ENCODE results near the gene FYN. TPM values are rescaled to one million over a fixed set of nuclear protein-coding genes. Genes with fewer than 3 reads are reported as not detected.

FYN gene
- polyA plus RNA-seq, 1 donor (not counting 4 experiments of a cell fraction or from before 2014, with no cell fraction given) = 24.7 TPM

- dilution Hi-C loops (cut with MboI; ENCODE audit: extremely low pct_ligation_motif_present, low sequenced_read_pairs) = no loop called here
- H3K79me2 ChIP-seq (ENCODE audit: control insufficient read depth, insufficient read depth, low read length) = no peaks in the 10 kb centered on the region
- no peaks in the 10 kb centered on the region for H3K9me1 ChIP-seq (ENCODE audit: control insufficient read depth, extremely low read depth, insufficient read depth, low read length)
- no peak for FAIRE-seq
- peaks cover 13 to 22% of the 10 kb centered on the region in 2 experiments for H3K36me3 ChIP-seq (ENCODE audit: control insufficient read depth in 2 of 2, extremely low read depth in 1 of 2, insufficient read depth in 2 of 2, low read length in 2 of 2)
- H3K9ac ChIP-seq (ENCODE audit: control insufficient read depth, extremely low read depth, insufficient read depth, low read length) = no peak overlapping the region
- H3K9me3 ChIP-seq (ENCODE audit: control insufficient read depth, low read depth, low read length) = no peaks in the 10 kb centered on the region
- no peak for TF ChIP-seq EZH2 (IDR thresholded peaks at IDR 0.05; ENCODE audit: low read length)
- TF ChIP-seq, protein P1, sequence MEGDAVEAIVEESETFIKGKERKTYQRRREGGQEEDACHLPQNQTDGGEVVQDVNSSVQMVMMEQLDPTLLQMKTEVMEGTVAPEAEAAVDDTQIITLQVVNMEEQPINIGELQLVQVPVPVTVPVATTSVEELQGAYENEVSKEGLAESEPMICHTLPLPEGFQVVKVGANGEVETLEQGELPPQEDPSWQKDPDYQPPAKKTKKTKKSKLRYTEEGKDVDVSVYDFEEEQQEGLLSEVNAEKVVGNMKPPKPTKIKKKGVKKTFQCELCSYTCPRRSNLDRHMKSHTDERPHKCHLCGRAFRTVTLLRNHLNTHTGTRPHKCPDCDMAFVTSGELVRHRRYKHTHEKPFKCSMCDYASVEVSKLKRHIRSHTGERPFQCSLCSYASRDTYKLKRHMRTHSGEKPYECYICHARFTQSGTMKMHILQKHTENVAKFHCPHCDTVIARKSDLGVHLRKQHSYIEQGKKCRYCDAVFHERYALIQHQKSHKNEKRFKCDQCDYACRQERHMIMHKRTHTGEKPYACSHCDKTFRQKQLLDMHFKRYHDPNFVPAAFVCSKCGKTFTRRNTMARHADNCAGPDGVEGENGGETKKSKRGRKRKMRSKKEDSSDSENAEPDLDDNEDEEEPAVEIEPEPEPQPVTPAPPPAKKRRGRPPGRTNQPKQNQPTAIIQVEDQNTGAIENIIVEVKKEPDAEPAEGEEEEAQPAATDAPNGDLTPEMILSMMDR (optimal IDR thresholded peaks at IDR 0.05 in 1 of 3, IDR thresholded peaks at IDR 0.05 in 1 of 3, conservative IDR thresholded peaks at IDR 0.05 in 1 of 3; ENCODE audit: extremely low read depth in 1 of 3, insufficient read depth in 2 of 3, low read length in 3 of 3) = no peak
- no peaks in the 10 kb centered on the region for H3K4me1 ChIP-seq (ENCODE audit: control insufficient read depth, extremely low read depth, insufficient read depth, low read length)
- no peak overlapping the region for H2AFZ ChIP-seq (ENCODE audit: control insufficient read depth, low read length)
- no peak overlapping the region for H3K4me3 ChIP-seq (ENCODE audit: control insufficient read depth in 2 of 3, extremely low read depth in 1 of 3, insufficient read depth in 2 of 3, low read depth in 1 of 3, low read length in 3 of 3)
- H3K27me3 ChIP-seq (ENCODE audit: control insufficient read depth, extremely low read depth, insufficient read depth, low read length) = no peaks in the 10 kb centered on the region
- no peak for DNase-seq (ENCODE audit: low read depth, low spot score)
- H4K20me1 ChIP-seq (ENCODE audit: control insufficient read depth, extremely low read depth, insufficient read depth, low read length) = no peaks in the 10 kb centered on the region
- no peak overlapping the region for H3K4me2 ChIP-seq (ENCODE audit: control insufficient read depth, extremely low read depth, insufficient read depth, low read depth, low read length)
- no peak overlapping the region for H3K27ac ChIP-seq (ENCODE audit: control insufficient read depth, insufficient read depth, low read length)
These were observed 181.7 kb downstream of the FYN start for GRCh38 chr6:111691345-111692225.

GRCh38 chr6:111689946-111690345 lies 183.3 kb downstream of the FYN start:
- Histone ChIP-seq H3K27me3 (ENCODE audit: control insufficient read depth, extremely low read depth, insufficient read depth, low read length) (no peaks in the 10 kb centered on the region), H3K79me2 (ENCODE audit: control insufficient read depth, insufficient read depth, low read length) (no peaks in the 10 kb centered on the region), H3K4me1 (ENCODE audit: control insufficient read depth, extremely low read depth, insufficient read depth, low read length) (no peaks in the 10 kb centered on the region), H3K9me1 (ENCODE audit: control insufficient read depth, extremely low read depth, insufficient read depth, low read length) (no peaks in the 10 kb centered on the region), H3K9ac (ENCODE audit: control insufficient read depth, extremely low read depth, insufficient read depth, low read length) (no peak overlapping the region), H4K20me1 (ENCODE audit: control insufficient read depth, extremely low read depth, insufficient read depth, low read length) (no peaks in the 10 kb centered on the region), H3K4me3 (ENCODE audit: control insufficient read depth in 2 of 3, extremely low read depth in 1 of 3, insufficient read depth in 2 of 3, low read depth in 1 of 3, low read length in 3 of 3) (no peak overlapping the region), H3K36me3 (ENCODE audit: control insufficient read depth in 2 of 2, extremely low read depth in 1 of 2, insufficient read depth in 2 of 2, low read length in 2 of 2) (peaks cover 13 to 22% of the 10 kb centered on the region in 2 experiments), H3K4me2 (ENCODE audit: control insufficient read depth, extremely low read depth, insufficient read depth, low read depth, low read length) (no peak overlapping the region), H3K27ac (ENCODE audit: control insufficient read depth, insufficient read depth, low read length) (no peak overlapping the region), H2AFZ (ENCODE audit: control insufficient read depth, low read length) (no peak overlapping the region), H3K9me3 (ENCODE audit: control insufficient read depth, low read depth, low read length) (no peaks in the 10 kb centered on the region)
- no peak for FAIRE-seq
- DNase-seq (ENCODE audit: low read depth, low spot score) = no peak
- dilution Hi-C loops (cut with MboI; ENCODE audit: extremely low pct_ligation_motif_present, low sequenced_read_pairs) = no loop called here
- TF ChIP-seq EZH2 (IDR thresholded peaks at IDR 0.05; ENCODE audit: low read length) = no peak
- TF ChIP-seq, protein P1 (optimal IDR thresholded peaks at IDR 0.05 in 1 of 3, IDR thresholded peaks at IDR 0.05 in 1 of 3, conservative IDR thresholded peaks at IDR 0.05 in 1 of 3; ENCODE audit: extremely low read depth in 1 of 3, insufficient read depth in 2 of 3, low read length in 3 of 3) = no peak
